Adrenal gland (tissue), 12 donors: ENCODE measurements around the gene MRPS16. TPM values are rescaled to one million over a fixed set of nuclear protein-coding genes. Genes with fewer than 3 reads are reported as not detected.
A peak's percentile ranks its signal among the peaks of the same experiment; 100 is the strongest.

ENCODE experiments used
- DNase-seq, 7 donors: peaks; one replicate each; pipeline ENCODE4 v3.0.0-alpha.2; 2019 to 2020
- H3K27ac ChIP-seq, 5 donors: fragments of 200-600 bp; sonication (generic) in 4 of 5; 1 replicate in 3 of 5; 2 replicates in 2 of 5; pipeline versions ENCODE4 v1.5.1 to v1.8.0; 2016 to 2020; ENCODE audit warnings: mild to moderate bottlenecking in 1 of 5
- H3K27me3 ChIP-seq: fragments of 200-600 bp; 2 replicates; pipeline ENCODE4 v1.8.0; 2021
- H3K36me3 ChIP-seq, 2 donors: fragments of 200-600 bp; replicated peaks in 1 of 2; 1 replicate in 1 of 2; 2 replicates in 1 of 2; pipeline versions ENCODE4 v1.5.1 to v1.8.0; 2018 to 2022
- H3K4me1 ChIP-seq, 2 donors: fragments of 200-600 bp; replicated peaks in 1 of 2; 1 replicate in 1 of 2; 2 replicates in 1 of 2; pipeline versions ENCODE4 v1.5.1 to v1.8.0; 2018 to 2021
- H3K4me3 ChIP-seq, 4 donors: fragments of 200-600 bp; sonication (generic) in 3 of 4; one replicate each; pipeline ENCODE4 v1.5.1; 2016 to 2018
- H3K9me3 ChIP-seq, 3 donors: fragments of 200-600 bp; sonication (generic) in 1 of 3; replicated peaks in 1 of 3; 1 replicate in 2 of 3; 2 replicates in 1 of 3; pipeline versions ENCODE4 v1.5.1 to v1.8.0; 2016 to 2021
- POLR2A ChIP-seq, 2 donors: fragments of 450-650 bp; IDR thresholded peaks; one replicate each; pipeline ENCODE4 v1.6.1; 2017; ENCODE audit warnings: antibody characterized with exemption in 2 of 2, mild to moderate bottlenecking in 2 of 2, moderate library complexity in 1 of 2
- WGBS, 4 donors: extraction: QIAGEN DNeasy Blood & Tissue Kit in 2 of 4; methylation state at CpG; one replicate each; pipeline versions ENCODE4 v1.1.5 to v1.1.7; 2013 to 2017; 5-methylcytosine and 5-hydroxymethylcytosine counted together
- intact Hi-C, 2 donors: fragments of 100-400 bp; cut with DNase I; formaldehyde crosslinking; loops; one replicate each; pipeline versions ENCODE4 v1.14.1 to v1.15.0; 2022 to 2023
- polyA plus RNA-seq, 3 donors: library from polyadenylated mRNA; stranded (reverse); fragments of 200-250 nt in 2 of 3; fragments of 350-450 nt in 1 of 3; fragmentation: Illumina TruSeq in 1 of 3; extraction: RNeasy Lipid Tissue Mini Kit (QIAGEN cat#74804) in 1 of 3; gene quantifications; one replicate each; pipeline ENCODE4 v1.2.3, GENCODE V29; 2013 to 2014
- total RNA-seq, 9 donors: library from RNA; depleted of rRNA in 4 of 9; stranded (reverse); fragments of >200 nt in 4 of 9; fragments of 120-200 nt in 1 of 9; fragmentation: NEBNext Ultra II Directional in 1 of 9; extraction: Animal tissue kit (Norgen Biotek cat#: 25700) in 1 of 9; gene quantifications; one replicate each; pipeline versions ENCODE4 v1.1.0 to v1.2.4, GENCODE V29; 2013 to 2023
- TF ChIP-seq, protein P1 (sequence below), 6 experiments: fragments of 450-650 bp in 4 of 6; fragments of 200-600 bp in 2 of 6; sonication (generic) in 1 of 6; IDR thresholded peaks; 1 replicate in 5 of 6; 2 replicates in 1 of 6; pipeline versions ENCODE4 v1.5.1 to v1.8.0; 2016 to 2021; ENCODE audit warnings: antibody characterized with exemption in 6 of 6, mild to moderate bottlenecking in 2 of 6, moderate library complexity in 1 of 6
- donor health status: healthy with polysubstance abuse.
- donor health status: Bipolar disorder and iron deficiency.
- donor health status: DM: yes; HTN: yes; CAD: no.
- donor health status: DM: no; HTN: no; CAD: no.
- donor health status: DM: no; HTN: no; CAD: no.
- donor health status: DM: yes; HTN: yes; CAD: no.

The MRPS16 gene
- total and polyA plus RNA-seq, 12 donors, result 37.6 to 128 (median 86.7) TPM

DNA sequence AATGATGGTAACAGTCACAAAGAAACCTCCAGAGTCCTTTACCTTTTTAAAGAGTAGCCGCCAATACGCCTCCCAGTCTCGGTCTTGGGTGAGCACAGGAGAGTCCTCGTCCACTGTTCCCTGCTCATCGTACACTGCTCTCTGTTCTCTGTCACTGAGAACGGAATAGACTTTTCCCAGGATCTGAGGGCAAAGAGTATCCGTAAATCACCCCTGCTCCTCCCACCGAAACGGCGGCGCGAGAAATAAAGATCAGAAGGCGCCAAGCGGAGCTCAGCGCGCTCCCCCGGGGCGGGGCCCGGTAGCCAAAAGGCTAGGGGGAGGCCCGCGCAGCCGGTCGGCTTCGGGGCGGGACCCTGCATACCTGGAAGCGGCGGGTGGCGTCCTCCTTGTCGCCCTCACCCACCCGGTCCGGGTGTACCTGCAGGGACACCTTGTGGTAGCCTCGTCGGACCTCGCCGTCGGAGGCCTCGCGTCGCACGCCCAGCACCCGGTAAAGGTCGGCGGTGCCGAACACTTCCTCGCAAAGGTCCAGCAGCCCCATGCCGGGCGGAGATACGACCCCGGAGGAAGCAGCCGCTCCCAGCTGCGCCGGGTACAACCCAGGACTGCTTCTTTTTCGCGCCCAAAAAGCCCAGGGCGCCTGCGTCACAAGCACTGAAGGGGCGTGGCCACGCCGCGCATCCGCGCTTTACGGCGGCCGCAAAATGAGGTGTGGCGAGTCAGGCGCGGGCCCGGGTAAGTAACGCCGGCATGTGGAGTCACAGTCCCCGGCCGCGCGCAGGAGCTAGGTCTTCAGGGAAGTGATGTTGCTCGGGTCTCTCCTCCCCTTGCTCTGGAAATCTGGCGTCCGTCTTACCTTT, 5.6 kb downstream of the MRPS16 start, which contains the start of gene DNAJC9:
Gene DNAJC9, minus strand, starts transcription at position 610 of the 863 bp plus-strand sequence. Its CDS starts 66 bp downstream, at position 544.
- H3K27me3 ChIP-seq, result no peaks in the 10 kb centered on the region
- peak; percentile 94 to 98 (median 97) for DNase-seq
- H3K27ac ChIP-seq, result peak within 1 kb of the TSS in 4 of 5 donors; percentile 75 to 92 (median 78)
- TF ChIP-seq, protein P1, sequence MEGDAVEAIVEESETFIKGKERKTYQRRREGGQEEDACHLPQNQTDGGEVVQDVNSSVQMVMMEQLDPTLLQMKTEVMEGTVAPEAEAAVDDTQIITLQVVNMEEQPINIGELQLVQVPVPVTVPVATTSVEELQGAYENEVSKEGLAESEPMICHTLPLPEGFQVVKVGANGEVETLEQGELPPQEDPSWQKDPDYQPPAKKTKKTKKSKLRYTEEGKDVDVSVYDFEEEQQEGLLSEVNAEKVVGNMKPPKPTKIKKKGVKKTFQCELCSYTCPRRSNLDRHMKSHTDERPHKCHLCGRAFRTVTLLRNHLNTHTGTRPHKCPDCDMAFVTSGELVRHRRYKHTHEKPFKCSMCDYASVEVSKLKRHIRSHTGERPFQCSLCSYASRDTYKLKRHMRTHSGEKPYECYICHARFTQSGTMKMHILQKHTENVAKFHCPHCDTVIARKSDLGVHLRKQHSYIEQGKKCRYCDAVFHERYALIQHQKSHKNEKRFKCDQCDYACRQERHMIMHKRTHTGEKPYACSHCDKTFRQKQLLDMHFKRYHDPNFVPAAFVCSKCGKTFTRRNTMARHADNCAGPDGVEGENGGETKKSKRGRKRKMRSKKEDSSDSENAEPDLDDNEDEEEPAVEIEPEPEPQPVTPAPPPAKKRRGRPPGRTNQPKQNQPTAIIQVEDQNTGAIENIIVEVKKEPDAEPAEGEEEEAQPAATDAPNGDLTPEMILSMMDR (IDR thresholded peaks at IDR 0.05), result peak in 1 of 6 experiments; percentile 8
- TF ChIP-seq POLR2A (IDR thresholded peaks at IDR 0.05), result peak; percentile 76 to 92
- H3K4me1 ChIP-seq, result peaks cover 19 to 26% of the 10 kb centered on the region in 2 donors
- intact Hi-C loops, result no loop called here
- WGBS, 4 donors, result 0% methylated on average over 16 to 78 of the region's 78 CpGs
- H3K9me3 ChIP-seq, result no peaks in the 10 kb centered on the region
- peaks cover 0 to 30% of the 10 kb centered on the region in 2 donors for H3K36me3 ChIP-seq
- H3K4me3 ChIP-seq, result peak within 1 kb of the TSS; percentile 56 to 80 (median 64)

DNA sequence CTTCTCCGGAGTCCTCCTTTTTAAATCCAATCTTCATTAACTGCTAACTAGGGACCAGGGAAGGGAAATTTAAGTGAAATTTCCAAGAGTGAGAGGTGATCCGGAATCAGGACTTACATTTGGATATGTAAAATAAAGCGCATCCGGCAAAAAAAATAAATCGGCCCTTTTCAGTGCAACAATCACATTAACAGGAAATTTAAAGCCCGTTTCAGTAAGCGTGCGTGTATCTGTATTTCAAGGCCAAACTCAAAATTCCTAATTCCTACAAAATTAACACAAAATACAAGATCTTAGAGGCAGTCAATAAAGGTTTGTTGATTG, 6.2 kb downstream of the MRPS16 start:
- Histone ChIP-seq H3K27ac (peak overlapping the region in 4 of 5 donors; percentile 75 to 92 (median 78)), H3K4me1 (peaks cover 14 to 21% of the 10 kb centered on the region in 2 donors), H3K9me3 (no peaks in the 10 kb centered on the region), H3K4me3 (peak overlapping the region in 3 of 4 donors; percentile 56 to 80 (median 67)), H3K36me3 (peaks cover 0 to 36% of the 10 kb centered on the region in 2 donors), H3K27me3 (no peaks in the 10 kb centered on the region)
- no peak for DNase-seq
- intact Hi-C loops, result no loop called here
- WGBS, 4 donors, result 3 to 5% (median 4%) methylated on average over 8 of the region's 8 CpGs
- TF ChIP-seq, protein P1 (IDR thresholded peaks at IDR 0.05), result no peak

DNA sequence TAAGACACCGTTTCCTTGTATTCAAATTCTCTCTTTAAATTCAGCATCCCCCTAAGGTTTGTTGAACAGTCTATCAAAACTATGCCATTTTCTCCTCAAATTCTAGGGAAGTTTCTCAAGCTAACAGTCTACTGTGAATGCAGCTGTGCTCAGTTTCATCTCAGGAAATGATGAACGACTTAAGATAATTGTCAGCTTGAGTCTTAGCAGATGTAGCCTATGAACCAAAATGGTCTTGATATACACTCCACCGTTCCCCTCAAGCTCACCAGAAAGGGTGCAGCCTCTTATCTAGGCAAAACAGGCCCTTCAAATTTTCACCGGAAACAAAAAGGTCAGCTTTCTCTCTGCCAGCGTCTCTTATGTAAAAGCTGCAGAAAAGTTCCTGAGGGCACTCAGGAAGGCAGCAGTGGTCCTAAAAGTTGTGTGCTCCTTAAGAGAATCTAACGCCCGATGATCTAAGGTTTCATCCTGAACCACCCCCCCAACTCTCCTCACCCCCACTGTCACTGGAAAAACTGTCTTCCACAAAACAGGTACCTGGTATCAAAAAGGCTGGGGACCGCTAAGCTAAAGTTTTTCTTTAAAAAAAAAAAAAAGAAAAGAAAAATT, 7.5 kb downstream of the MRPS16 start:
- Histone ChIP-seq H3K27ac (no peak overlapping the region), H3K4me3 (no peak overlapping the region), H3K36me3 (peaks cover 0 to 40% of the 10 kb centered on the region in 2 donors), H3K27me3 (no peaks in the 10 kb centered on the region), H3K4me1 (peaks cover 6 to 14% of the 10 kb centered on the region in 2 donors), H3K9me3 (no peaks in the 10 kb centered on the region)
- intact Hi-C loops, result no loop called here
- TF ChIP-seq, protein P1 (IDR thresholded peaks at IDR 0.05), result no peak
- TF ChIP-seq POLR2A (IDR thresholded peaks at IDR 0.05), result no peak
- 56 to 67% (median 60%) methylated on average over 8 of the region's 8 CpGs for WGBS, 4 donors
- no peak for DNase-seq

DNA sequence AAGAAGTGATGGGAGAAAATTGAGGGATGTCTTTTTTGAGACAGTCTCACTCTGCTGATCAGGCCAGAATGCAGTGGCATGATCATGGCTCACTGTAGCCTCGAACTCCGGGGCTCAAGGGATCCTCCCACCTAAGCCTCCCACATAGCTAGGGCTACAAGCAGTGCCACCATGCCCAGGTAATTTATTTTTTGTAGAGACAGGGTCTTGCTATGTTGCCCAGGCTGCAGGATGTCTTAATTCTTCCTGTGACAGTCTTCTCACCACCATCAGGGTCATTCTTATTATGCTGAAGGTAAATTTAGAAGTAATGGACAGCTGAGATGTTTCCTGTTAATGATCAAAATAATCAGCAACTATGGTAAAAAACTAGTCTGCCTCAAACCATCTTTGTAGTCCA, 12.5 kb downstream of the MRPS16 start:
- Histone ChIP-seq H3K9me3 (no peaks in the 10 kb centered on the region), H3K27me3 (no peaks in the 10 kb centered on the region)
- 93 to 100% (median 96%) methylated on average over 2 of the region's 2 CpGs for WGBS, 4 donors

More for the DNA sequence above, 12.5 kb downstream of the MRPS16 start:
- Histone ChIP-seq H3K36me3 (peaks cover 0 to 52% of the 10 kb centered on the region in 2 donors), H3K27ac (no peak overlapping the region), H3K4me1 (no peaks in the 10 kb centered on the region), H3K4me3 (no peak overlapping the region)
- intact Hi-C loops, result no loop called here
- no peak for DNase-seq
- TF ChIP-seq POLR2A (IDR thresholded peaks at IDR 0.05), result no peak
- TF ChIP-seq, protein P1 (IDR thresholded peaks at IDR 0.05), result no peak
